HG03565 (cell line): ENCODE data around the gene CAPG.
"Not testable (repeated sequence)": the region's sequence is repeated elsewhere in the genome, so short reads cannot be mapped to it uniquely, and the experiment has no call there.

ENCODE experiments used
- ATAC-seq: cut with Tn5 transposase; IDR thresholded peaks from one replicate; pipeline ENCODE4 v1.9.1; 2021; ENCODE audit warnings: mild to moderate bottlenecking, moderate library complexity; ENCODE audit not compliant: unreplicated experiment

The CAPG gene

GRCh38 chr2:85409845-85410583 lies at the start of gene CAPG:
TSS of gene CAPG (minus strand) at chr2:85410366. CDS start at chr2:85402145, 8,221 bp downstream.
- ATAC-seq, result no peak

GRCh38 chr2:85459771-85460170 lies 49.6 kb upstream of the CAPG start:
- ATAC-seq, result no peak

- ATAC-seq, result no peak
Measured at GRCh38 chr2:85458601-85459563, 48.7 kb upstream of the CAPG start.

- ATAC-seq, result no peak
Measured at GRCh38 chr2:85457877-85458316, 47.7 kb upstream of the CAPG start.

GRCh38 chr2:85457043-85457442 lies 46.9 kb upstream of the CAPG start:
- no peak for ATAC-seq

- ATAC-seq, result no peak
Measured at GRCh38 chr2:85455552-85456090, 45.5 kb upstream of the CAPG start.

- ATAC-seq, result no peak
Measured at GRCh38 chr2:85453571-85453970, 43.4 kb upstream of the CAPG start.

- no peak for ATAC-seq
Measured at GRCh38 chr2:85452237-85452636, 42.1 kb upstream of the CAPG start.

GRCh38 chr2:85449214-85449588 lies 39.0 kb upstream of the CAPG start:
- ATAC-seq, result no peak

GRCh38 chr2:85448461-85449213 lies 38.5 kb upstream of the CAPG start:
- ATAC-seq, result no peak

- no peak for ATAC-seq
Measured at GRCh38 chr2:85447222-85447585, 37.0 kb upstream of the CAPG start.

GRCh38 chr2:85446296-85447221 lies 36.4 kb upstream of the CAPG start:
- no peak for ATAC-seq

GRCh38 chr2:85445316-85446295 lies 35.4 kb upstream of the CAPG start:
- no peak for ATAC-seq

GRCh38 chr2:85444629-85445172 lies 34.5 kb upstream of the CAPG start:
- no peak for ATAC-seq

- no peak for ATAC-seq
Measured at GRCh38 chr2:85441864-85442263, 31.7 kb upstream of the CAPG start.

- no peak for ATAC-seq
Measured at GRCh38 chr2:85440729-85441128, 30.6 kb upstream of the CAPG start.

- no peak for ATAC-seq
Measured at GRCh38 chr2:85439986-85440385, 29.8 kb upstream of the CAPG start.

GRCh38 chr2:85439569-85439968 lies 29.4 kb upstream of the CAPG start:
- ATAC-seq, result not testable (repeated sequence)
